HepG2 (cell line): Measurements from ENCODE around the gene CHKA. TPM values are rescaled to one million over a fixed set of nuclear protein-coding genes. Genes with fewer than 3 reads are reported as not detected.

Source experiments
- EP300 ChIP-seq, 3 experiments: sonication (generic) in 1 of 3; formaldehyde crosslinking in 1 of 3; IDR thresholded peaks; 2 replicates each; pipeline versions ENCODE4 v1.5.1 to v1.6.1; 2011 to 2020; ENCODE audit warnings: low read depth in 2 of 3, low read length in 2 of 3, borderline replicate concordance in 1 of 3, improper control_type of control experiment in 1 of 3, mild to moderate bottlenecking in 1 of 3, missing genetic modification reagents in 1 of 3, moderate library complexity in 1 of 3
- FOXK2 ChIP-seq: fragments of 450-650 bp; IDR thresholded peaks from 2 replicates; pipeline ENCODE4 v1.6.1; 2016
- GMEB1 ChIP-seq: sonication (generic); formaldehyde crosslinking; IDR thresholded peaks from 2 replicates; pipeline ENCODE4 v1.5.1; 2020; ENCODE audit warnings: missing genetic modification reagents, mild to moderate bottlenecking, borderline replicate concordance
- HOXD1 ChIP-seq: sonication (generic); formaldehyde crosslinking; IDR thresholded peaks from 2 replicates; pipeline ENCODE4 v1.5.0; 2020; ENCODE audit warnings: missing genetic modification reagents
- KDM2A ChIP-seq: sonication (generic); formaldehyde crosslinking; IDR thresholded peaks from 2 replicates; pipeline ENCODE4 v1.4.0; 2020; ENCODE audit warnings: low read depth, missing genetic modification reagents, borderline replicate concordance
- KLF16 ChIP-seq, 2 experiments: sonication (generic) in 1 of 2; formaldehyde crosslinking in 1 of 2; IDR thresholded peaks; 2 replicates each; pipeline versions ENCODE4 v1.6.1 to v1.8.0; 2016 to 2023; ENCODE audit warnings: missing genetic modification reagents in 2 of 2, missing compliant biosample characterization in 1 of 2
- LBX2 ChIP-seq: sonication (generic); formaldehyde crosslinking; IDR thresholded peaks from 2 replicates; pipeline ENCODE4 v1.5.0; 2020; ENCODE audit warnings: missing genetic modification reagents, mild to moderate bottlenecking, borderline replicate concordance
- MED13 ChIP-seq: sonication (generic); formaldehyde crosslinking; IDR thresholded peaks from 2 replicates; pipeline ENCODE4 v1.5.0; 2020; ENCODE audit warnings: missing genetic modification reagents
- MEIS2 ChIP-seq: sonication (generic); formaldehyde crosslinking; IDR thresholded peaks from 2 replicates; pipeline ENCODE4 v1.9.0; 2021; ENCODE audit warnings: mild to moderate bottlenecking, missing genetic modification reagents
- TBL1XR1 ChIP-seq: fragments of 150-350 bp; IDR thresholded peaks from 2 replicates; pipeline ENCODE4 v1.6.1; 2014; ENCODE audit warnings: borderline replicate concordance, low read length; ENCODE audit not compliant: partially characterized antibody
- USF2 ChIP-seq, 2 experiments: sonication (generic) in 1 of 2; formaldehyde crosslinking in 1 of 2; IDR thresholded peaks; 2 replicates each; pipeline versions ENCODE4 v1.5.1 to v1.6.1; 2011 to 2020; ENCODE audit warnings: borderline replicate concordance in 1 of 2, low read depth in 1 of 2, low read length in 1 of 2, mild to moderate bottlenecking in 1 of 2, missing genetic modification reagents in 1 of 2, moderate library complexity in 1 of 2
- ZFP82 ChIP-seq: sonication (generic); formaldehyde crosslinking; IDR thresholded peaks from 2 replicates; pipeline ENCODE4 v1.5.1; 2020; ENCODE audit warnings: mild to moderate bottlenecking, missing genetic modification reagents, borderline replicate concordance
- ZFP91 ChIP-seq: sonication (generic); formaldehyde crosslinking; IDR thresholded peaks from 2 replicates; pipeline ENCODE4 v1.9.0; 2022; ENCODE audit warnings: missing genetic modification reagents, mild to moderate bottlenecking, borderline replicate concordance
- ZNF12 ChIP-seq: sonication (generic); formaldehyde crosslinking; IDR thresholded peaks from 2 replicates; pipeline ENCODE4 v1.5.0; 2020; ENCODE audit warnings: missing genetic modification reagents
- ZNF138 ChIP-seq: sonication (generic); formaldehyde crosslinking; IDR thresholded peaks from 2 replicates; pipeline ENCODE4 v1.5.0; 2020; ENCODE audit warnings: mild to moderate bottlenecking, low read depth, missing genetic modification reagents
- ZNF503 ChIP-seq: sonication (generic); formaldehyde crosslinking; IDR thresholded peaks from 2 replicates; pipeline ENCODE4 v1.4.0; 2020; ENCODE audit warnings: missing genetic modification reagents
- ZNF83 ChIP-seq: sonication (generic); formaldehyde crosslinking; IDR thresholded peaks from 2 replicates; pipeline ENCODE4 v1.4.0; 2020; ENCODE audit warnings: missing genetic modification reagents, mild to moderate bottlenecking, borderline replicate concordance
- polyA plus RNA-seq, 8 experiments: library from polyadenylated mRNA; depleted of rRNA in 3 of 8; stranded (reverse) in 7 of 8; unstranded in 1 of 8; fragments of >200 nt; fragmentation: Illumina TruSeq in 4 of 8; extraction: Trizol in 4 of 8; gene quantifications; 2 replicates each; pipeline versions ENCODE4 v1.2.1 to v1.2.3, GENCODE V29; 2011 to 2016; ENCODE audit warnings: low read depth in 4 of 8, missing spikeins in 1 of 8, mixed read lengths in 1 of 8; ENCODE audit not compliant: insufficient read depth in 1 of 8
- total RNA-seq, 5 experiments: library from RNA; depleted of rRNA; stranded (reverse); fragments of >200 nt; fragmentation: Illumina TruSeq; extraction: Trizol; gene quantifications; 2 replicates each; pipeline ENCODE4 v1.2.3, GENCODE V29; 2016; ENCODE audit warnings: low read depth in 1 of 5

CHKA gene
- total and polyA plus RNA-seq, 2 of the 13 experiments (the other 11 are each of a cell fraction or from before 2014, with no cell fraction given), result 71.6 to 92.7 TPM

GRCh38 chr11:68012843-68013610, 108.2 kb downstream of the CHKA start (continued):
- TF ChIP-seq USF2 (IDR thresholded peaks at IDR 0.05; ENCODE audit: low read depth, low read length), result no peak
- no peak for TF ChIP-seq USF2 (CRISPR knock-in tag; IDR thresholded peaks at IDR 0.05; ENCODE audit: borderline replicate concordance)
- TF ChIP-seq TBL1XR1, result no peak
- peak; percentile 39; the same call in 1 of the 2 replicates for TF ChIP-seq KDM2A (CRISPR knock-in tag)
- TF ChIP-seq KLF16 (CRISPR knock-in tag; IDR thresholded peaks at IDR 0.05), result 0 out of 4 replicates have a peak, but pooled peaks of 1 of the 2 experiments have one; percentile 29
- TF ChIP-seq ZNF12 (CRISPR knock-in tag), result no peak
- TF ChIP-seq HOXD1 (CRISPR knock-in tag), result no peak
- TF ChIP-seq MED13 (CRISPR knock-in tag), result no peak
- TF ChIP-seq ZNF138, result no peak
- TF ChIP-seq EP300 (IDR thresholded peaks at IDR 0.05; ENCODE audit: low read depth in 2 of 2, low read length in 2 of 2), result peak; percentile 37 to 84; a peak in 2 of 4 replicates
- peak; percentile 76; the same call in 1 of the 2 replicates for TF ChIP-seq EP300 (CRISPR knock-in tag; IDR thresholded peaks at IDR 0.05; ENCODE audit: borderline replicate concordance)
- TF ChIP-seq LBX2 (CRISPR knock-in tag), result no peak
- TF ChIP-seq MEIS2 (CRISPR knock-in tag), result no peak
- no peak; the same call in 1 of the 2 replicates for TF ChIP-seq ZFP91 (CRISPR knock-in tag)
- 0 out of 2 replicates have a peak, but pooled peaks have one; percentile 45 for TF ChIP-seq GMEB1
- TF ChIP-seq ZNF83 (CRISPR knock-in tag), result no peak
- no peak for TF ChIP-seq FOXK2
- no peak for TF ChIP-seq ZFP82
- peak; percentile 60; the same call in 1 of the 2 replicates for TF ChIP-seq ZNF503 (CRISPR knock-in tag)
